ENCODE results near the gene KREMEN2.

Gene KREMEN2

DNA sequence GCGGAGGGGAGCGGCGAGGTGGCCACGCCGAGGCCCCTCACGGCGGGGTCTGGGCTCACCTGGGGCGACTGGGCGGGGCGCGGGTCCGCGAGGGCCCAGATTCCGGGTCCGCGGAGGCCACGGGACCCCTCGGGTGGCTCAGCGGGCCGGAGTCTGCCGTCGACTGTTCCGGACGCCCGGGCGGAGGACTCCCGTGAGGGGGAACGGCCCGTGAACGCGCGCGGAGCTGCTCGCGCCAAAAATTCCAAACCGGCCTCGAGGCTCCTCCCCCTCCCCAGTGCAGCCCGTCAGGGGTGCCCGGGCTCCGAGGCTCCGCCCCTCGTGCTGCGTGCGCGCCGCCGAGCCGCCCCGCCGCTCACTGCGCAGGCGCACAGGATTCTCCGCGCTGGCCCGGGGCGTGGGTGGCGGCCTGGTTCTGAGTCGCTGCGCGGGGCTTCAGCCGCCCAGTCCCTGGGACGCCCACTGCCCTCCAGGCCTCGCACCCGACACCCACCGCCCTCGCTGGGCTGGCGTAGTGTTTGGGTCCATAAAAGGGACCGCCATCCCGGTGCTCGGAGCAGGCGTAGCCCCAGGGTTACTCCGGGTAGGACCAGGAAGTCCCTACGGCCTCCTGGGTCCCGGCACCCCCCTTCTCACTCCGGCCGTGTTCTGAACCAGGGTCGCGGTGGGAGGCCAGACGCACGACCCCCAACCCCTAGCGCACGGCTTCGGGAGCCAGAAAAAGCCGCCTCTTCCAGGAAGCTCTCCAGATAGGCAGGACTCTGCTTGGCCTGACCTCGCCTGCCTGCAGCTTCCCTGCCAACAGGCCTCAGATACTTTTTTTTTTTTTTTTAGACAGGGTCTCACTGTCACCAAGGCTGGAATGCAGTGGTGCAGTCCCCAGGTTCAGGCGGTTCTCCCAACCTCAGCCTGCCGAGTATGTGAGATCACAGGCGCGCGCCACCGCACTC is 16.4 kb downstream of the KREMEN2 start, which contains the start of gene PKMYT1:
Gene PKMYT1, minus strand, starts transcription at position 220 of the 950 bp plus-strand sequence. CDS start 789 bp downstream, outside the sequence.
- H3K36me3 ChIP-seq (ENCODE audit: insufficient read depth, low read length), result no peaks in the 10 kb centered on the region
- peaks cover 7% of the 10 kb centered on the region for H3K79me2 ChIP-seq (ENCODE audit: control insufficient read depth, insufficient read depth, low read length, unreplicated experiment)
- peak within 1 kb of the TSS; percentile 77 for H2AFZ ChIP-seq (ENCODE audit: low read length, unreplicated experiment)
- H3K4me3 ChIP-seq (ENCODE audit: low read depth, low read length), result peak within 1 kb of the TSS; percentile 94
- peak within 1 kb of the TSS; percentile 46; the same call in 1 of the 2 replicates for H3K27ac ChIP-seq (ENCODE audit: low read depth, low read length)
- no peaks in the 10 kb centered on the region for H3K27me3 ChIP-seq (ENCODE audit: insufficient read depth, low read length)
- peaks cover 7% of the 10 kb centered on the region for H3K4me1 ChIP-seq (ENCODE audit: control insufficient read depth, insufficient read depth, low read length, unreplicated experiment)

DNA sequence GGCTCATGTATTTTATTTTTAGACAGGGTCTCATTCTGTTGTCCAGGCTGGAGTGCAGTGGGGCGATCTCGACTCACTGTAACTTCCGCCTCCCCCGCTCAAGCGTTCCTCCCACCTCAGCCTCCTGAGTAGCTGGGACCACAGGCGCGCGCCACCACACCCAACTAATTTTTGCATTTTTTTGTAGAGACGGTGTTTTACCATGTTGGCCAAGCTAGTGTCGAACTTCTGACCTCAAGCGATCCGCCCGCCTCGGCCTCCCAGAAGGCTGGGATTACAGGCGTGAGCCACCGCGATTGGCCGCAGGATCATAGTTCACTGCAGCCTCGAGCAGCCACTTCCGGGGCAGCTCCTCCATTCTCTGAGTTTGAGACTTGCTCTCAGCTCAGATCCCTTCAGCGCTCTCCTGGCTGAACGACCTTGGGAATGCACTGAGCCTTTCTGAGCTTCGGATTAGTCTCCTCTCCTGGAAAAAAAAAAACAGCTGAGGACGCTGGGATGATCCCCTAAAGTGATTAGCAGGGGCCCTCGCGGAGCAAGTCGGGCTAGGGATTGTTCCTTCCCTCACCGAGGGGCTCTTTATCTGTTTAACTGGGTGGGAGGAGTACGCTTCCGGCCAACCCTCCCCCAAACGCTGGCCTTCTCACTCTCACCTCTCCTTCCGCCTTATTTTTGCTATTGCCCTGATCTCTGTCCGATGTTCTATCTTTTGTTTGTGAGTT is 17.3 kb downstream of the KREMEN2 start:
- H3K79me2 ChIP-seq (ENCODE audit: control insufficient read depth, insufficient read depth, low read length, unreplicated experiment), result peaks cover 7% of the 10 kb centered on the region
- H2AFZ ChIP-seq (ENCODE audit: low read length, unreplicated experiment), result no peak overlapping the region
- H3K27me3 ChIP-seq (ENCODE audit: insufficient read depth, low read length), result no peaks in the 10 kb centered on the region
- no peak overlapping the region for H3K27ac ChIP-seq (ENCODE audit: low read depth, low read length)
- H3K4me1 ChIP-seq (ENCODE audit: control insufficient read depth, insufficient read depth, low read length, unreplicated experiment), result peaks cover 7% of the 10 kb centered on the region
- H3K36me3 ChIP-seq (ENCODE audit: insufficient read depth, low read length), result no peaks in the 10 kb centered on the region
- peak overlapping the region; percentile 94 for H3K4me3 ChIP-seq (ENCODE audit: low read depth, low read length)

DNA sequence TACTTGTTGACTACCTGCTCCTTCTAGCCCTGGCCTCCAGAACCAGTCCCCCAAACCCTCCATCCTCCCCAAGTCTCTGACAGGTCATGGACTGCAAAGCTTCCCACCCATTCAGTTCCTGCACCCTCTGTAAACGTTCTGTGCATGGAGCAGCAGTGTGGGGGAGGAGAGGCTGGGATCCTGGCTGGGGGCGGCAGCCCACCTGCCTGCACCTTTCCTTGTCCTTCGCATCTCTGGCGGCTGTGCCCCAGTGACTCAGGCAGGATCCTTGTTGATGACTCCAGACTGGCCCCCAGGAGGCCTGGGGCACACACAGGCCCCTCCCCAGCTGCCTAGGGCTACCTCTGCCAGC is 17.8 kb downstream of the KREMEN2 start:
- H3K4me1 ChIP-seq (ENCODE audit: control insufficient read depth, insufficient read depth, low read length, unreplicated experiment), result peaks cover 7% of the 10 kb centered on the region
- H2AFZ ChIP-seq (ENCODE audit: low read length, unreplicated experiment), result no peak overlapping the region
- no peaks in the 10 kb centered on the region for H3K36me3 ChIP-seq (ENCODE audit: insufficient read depth, low read length)
- no peaks in the 10 kb centered on the region for H3K27me3 ChIP-seq (ENCODE audit: insufficient read depth, low read length)
- H3K4me3 ChIP-seq (ENCODE audit: low read depth, low read length), result no peak overlapping the region
- H3K79me2 ChIP-seq (ENCODE audit: control insufficient read depth, insufficient read depth, low read length, unreplicated experiment), result peaks cover 7% of the 10 kb centered on the region
- H3K27ac ChIP-seq (ENCODE audit: low read depth, low read length), result no peak overlapping the region

DNA sequence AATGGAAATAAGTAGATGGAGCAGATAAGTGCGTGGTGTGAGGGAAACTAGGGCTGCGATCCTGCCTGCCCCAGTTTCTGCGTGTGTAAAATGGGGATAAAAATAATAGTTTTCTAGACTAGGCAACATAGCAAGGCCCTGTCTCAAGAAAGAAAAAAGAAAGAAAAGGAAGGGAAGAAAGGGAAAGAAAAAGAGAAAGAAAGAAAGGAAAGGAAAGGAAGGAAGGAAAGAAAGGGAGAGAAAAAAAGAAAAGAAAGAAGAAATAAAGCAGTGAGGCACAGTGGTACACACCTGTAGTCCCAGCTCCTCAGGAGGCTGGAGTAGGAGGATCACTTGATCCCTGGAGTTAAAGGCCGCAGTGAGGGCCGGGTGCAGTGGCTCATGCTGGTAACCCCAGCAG is 18.3 kb downstream of the KREMEN2 start:
- H3K4me1 ChIP-seq (ENCODE audit: control insufficient read depth, insufficient read depth, low read length, unreplicated experiment), result peaks cover 7% of the 10 kb centered on the region
- H3K36me3 ChIP-seq (ENCODE audit: insufficient read depth, low read length), result no peaks in the 10 kb centered on the region
- H3K79me2 ChIP-seq (ENCODE audit: control insufficient read depth, insufficient read depth, low read length, unreplicated experiment), result peaks cover 7% of the 10 kb centered on the region
- no peak overlapping the region for H3K27ac ChIP-seq (ENCODE audit: low read depth, low read length)
- H2AFZ ChIP-seq (ENCODE audit: low read length, unreplicated experiment), result no peak overlapping the region
- H3K27me3 ChIP-seq (ENCODE audit: insufficient read depth, low read length), result no peaks in the 10 kb centered on the region
- no peak overlapping the region for H3K4me3 ChIP-seq (ENCODE audit: low read depth, low read length)

DNA sequence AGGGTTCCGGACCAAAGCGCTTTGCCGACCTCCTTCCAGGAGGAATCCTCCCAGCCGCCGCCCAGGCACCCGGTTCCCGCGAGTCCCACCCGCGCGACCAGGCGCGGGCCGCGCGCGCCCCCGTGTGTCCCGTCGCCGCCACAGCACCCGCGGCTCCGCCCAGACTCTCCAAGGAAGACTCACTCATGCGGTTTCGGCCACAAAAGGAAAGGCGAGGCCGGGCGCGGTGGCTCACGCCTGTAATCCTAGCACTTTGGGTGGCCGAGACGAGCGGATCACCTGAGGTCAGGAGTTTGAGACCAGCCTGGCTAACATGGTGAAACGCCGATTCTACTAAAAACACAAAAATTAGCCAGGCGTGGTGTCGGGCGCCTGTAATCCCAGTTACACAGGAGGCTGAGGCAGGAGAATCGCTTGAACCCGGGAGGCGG is 19.6 kb downstream of the KREMEN2 start:
- Histone ChIP-seq H3K27me3 (ENCODE audit: insufficient read depth, low read length) (no peaks in the 10 kb centered on the region), H3K79me2 (ENCODE audit: control insufficient read depth, insufficient read depth, low read length, unreplicated experiment) (peaks cover 7% of the 10 kb centered on the region), H2AFZ (ENCODE audit: low read length, unreplicated experiment) (no peak overlapping the region), H3K36me3 (ENCODE audit: insufficient read depth, low read length) (no peaks in the 10 kb centered on the region), H3K4me1 (ENCODE audit: control insufficient read depth, insufficient read depth, low read length, unreplicated experiment) (peaks cover 7% of the 10 kb centered on the region), H3K27ac (ENCODE audit: low read depth, low read length) (no peak overlapping the region), H3K4me3 (ENCODE audit: low read depth, low read length) (peak overlapping the region; percentile 32; the same call in 1 of the 2 replicates)

DNA sequence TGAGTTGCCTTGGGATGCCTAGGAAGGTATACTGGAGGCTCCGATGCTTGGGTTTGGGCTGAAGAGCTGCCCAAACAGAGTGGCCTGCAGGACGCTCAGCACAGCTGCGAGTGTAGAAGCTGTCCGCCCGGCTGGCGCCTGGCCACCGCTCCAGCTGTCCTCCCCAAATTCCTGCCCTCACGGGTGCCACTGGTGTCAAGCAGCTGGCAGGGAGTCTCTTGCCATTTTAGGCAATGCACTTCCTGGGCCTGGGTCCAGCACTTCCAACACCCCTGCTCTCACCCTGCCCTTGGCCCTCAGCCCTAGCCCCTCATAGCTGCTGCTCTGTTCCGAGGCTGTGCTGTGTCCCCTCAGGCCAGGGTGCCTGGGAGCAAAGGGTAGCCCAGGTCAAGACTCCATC is 21.4 kb downstream of the KREMEN2 start:
- Histone ChIP-seq H3K36me3 (ENCODE audit: insufficient read depth, low read length) (no peaks in the 10 kb centered on the region), H3K4me1 (ENCODE audit: control insufficient read depth, insufficient read depth, low read length, unreplicated experiment) (peaks cover 7% of the 10 kb centered on the region), H2AFZ (ENCODE audit: low read length, unreplicated experiment) (no peak overlapping the region), H3K79me2 (ENCODE audit: control insufficient read depth, insufficient read depth, low read length, unreplicated experiment) (no peaks in the 10 kb centered on the region), H3K4me3 (ENCODE audit: low read depth, low read length) (no peak overlapping the region), H3K27me3 (ENCODE audit: insufficient read depth, low read length) (0 out of 2 replicates have a peak, but pooled peaks cover 1% of the 10 kb centered on the region), H3K27ac (ENCODE audit: low read depth, low read length) (no peak overlapping the region)

DNA sequence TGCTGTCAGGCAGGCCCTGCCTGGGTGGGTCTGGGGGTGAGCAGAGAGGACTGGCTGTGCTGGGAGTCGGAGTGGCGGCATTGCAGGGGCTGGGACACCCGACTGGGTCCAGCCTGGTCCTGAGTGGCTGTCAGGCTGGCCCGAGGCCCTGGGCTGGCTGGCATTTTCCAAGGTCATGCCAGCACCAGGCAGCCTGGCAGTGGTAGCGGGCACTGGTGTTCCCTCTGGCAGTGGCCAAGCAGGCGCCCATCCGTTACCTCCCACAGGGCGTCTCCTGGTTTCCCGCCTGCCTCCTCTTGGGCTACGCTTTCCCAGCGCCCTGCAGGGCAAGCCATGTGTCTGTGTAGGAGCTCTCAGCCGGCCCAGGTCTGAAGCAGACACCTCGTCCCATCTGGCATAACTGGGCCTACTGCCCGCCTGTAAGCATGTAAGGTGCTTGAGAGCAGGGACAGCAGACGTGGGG is 21.8 kb downstream of the KREMEN2 start:
- H3K4me3 ChIP-seq (ENCODE audit: low read depth, low read length), result no peak overlapping the region
- H3K27me3 ChIP-seq (ENCODE audit: insufficient read depth, low read length), result 0 out of 2 replicates have a peak, but pooled peaks cover 3% of the 10 kb centered on the region
- H3K79me2 ChIP-seq (ENCODE audit: control insufficient read depth, insufficient read depth, low read length, unreplicated experiment), result no peaks in the 10 kb centered on the region
- no peak overlapping the region for H3K27ac ChIP-seq (ENCODE audit: low read depth, low read length)
- H3K36me3 ChIP-seq (ENCODE audit: insufficient read depth, low read length), result no peaks in the 10 kb centered on the region
- H2AFZ ChIP-seq (ENCODE audit: low read length, unreplicated experiment), result no peak overlapping the region
- H3K4me1 ChIP-seq (ENCODE audit: control insufficient read depth, insufficient read depth, low read length, unreplicated experiment), result peaks cover 5% of the 10 kb centered on the region

DNA sequence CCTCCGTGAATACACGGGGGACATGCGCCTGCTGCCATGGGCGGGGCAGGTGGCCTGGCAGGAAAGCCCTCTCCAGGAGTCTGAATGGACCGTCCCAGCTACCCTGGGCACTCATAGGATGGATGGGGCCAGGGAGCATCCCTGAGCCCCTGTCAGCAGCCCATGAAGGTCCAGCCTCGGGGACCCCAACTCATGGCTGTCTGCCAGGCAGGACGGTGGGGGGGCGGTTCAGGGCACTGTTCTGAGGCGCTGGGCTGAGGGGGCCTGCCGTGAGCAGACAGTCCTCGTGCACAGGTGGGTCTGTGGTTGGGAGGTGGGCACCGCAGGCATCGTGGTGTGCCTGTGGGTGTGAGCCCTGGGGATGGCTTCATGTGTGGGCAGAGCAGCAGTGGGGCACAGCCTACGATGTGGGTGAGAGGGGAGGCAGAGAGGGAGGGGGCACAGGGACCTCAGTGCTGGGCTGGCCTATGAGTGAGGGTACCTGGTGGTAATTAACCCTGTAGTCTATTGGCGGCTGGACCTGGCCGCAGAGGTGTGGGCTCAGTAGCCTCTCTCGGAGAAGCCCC is 22.6 kb downstream of the KREMEN2 start:
- Histone ChIP-seq H3K79me2 (ENCODE audit: control insufficient read depth, insufficient read depth, low read length, unreplicated experiment) (no peaks in the 10 kb centered on the region), H2AFZ (ENCODE audit: low read length, unreplicated experiment) (no peak overlapping the region), H3K27me3 (ENCODE audit: insufficient read depth, low read length) (0 out of 2 replicates have a peak, but pooled peaks cover 3% of the 10 kb centered on the region), H3K4me3 (ENCODE audit: low read depth, low read length) (no peak overlapping the region), H3K4me1 (ENCODE audit: control insufficient read depth, insufficient read depth, low read length, unreplicated experiment) (no peaks in the 10 kb centered on the region), H3K27ac (ENCODE audit: low read depth, low read length) (no peak overlapping the region), H3K36me3 (ENCODE audit: insufficient read depth, low read length) (no peaks in the 10 kb centered on the region)

DNA sequence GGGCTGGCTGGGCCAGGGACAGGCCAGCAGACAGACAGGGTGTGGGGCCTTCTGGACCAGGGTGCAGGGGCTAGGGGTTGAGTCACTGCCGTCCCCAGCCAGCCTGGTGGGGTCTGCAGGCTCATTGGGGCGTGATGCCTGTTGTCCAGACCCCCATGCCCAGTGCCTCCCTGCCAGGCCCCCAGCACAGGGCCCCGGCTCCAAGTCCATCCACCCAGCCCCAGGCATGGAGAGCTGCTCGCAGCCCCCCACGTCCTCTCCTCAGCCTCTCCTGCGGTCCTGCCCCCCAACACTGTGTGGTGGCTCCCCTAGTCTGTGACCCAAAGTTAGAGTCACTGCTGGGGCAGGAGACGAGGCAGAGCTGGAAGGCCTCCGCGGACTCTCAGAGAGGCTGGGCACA is 23.2 kb downstream of the KREMEN2 start:
- Histone ChIP-seq H3K4me3 (ENCODE audit: low read depth, low read length) (no peak overlapping the region), H3K27ac (ENCODE audit: low read depth, low read length) (no peak overlapping the region), H2AFZ (ENCODE audit: low read length, unreplicated experiment) (no peak overlapping the region), H3K4me1 (ENCODE audit: control insufficient read depth, insufficient read depth, low read length, unreplicated experiment) (no peaks in the 10 kb centered on the region), H3K27me3 (ENCODE audit: insufficient read depth, low read length) (0 out of 2 replicates have a peak, but pooled peaks cover 3% of the 10 kb centered on the region), H3K36me3 (ENCODE audit: insufficient read depth, low read length) (no peaks in the 10 kb centered on the region), H3K79me2 (ENCODE audit: control insufficient read depth, insufficient read depth, low read length, unreplicated experiment) (no peaks in the 10 kb centered on the region)

DNA sequence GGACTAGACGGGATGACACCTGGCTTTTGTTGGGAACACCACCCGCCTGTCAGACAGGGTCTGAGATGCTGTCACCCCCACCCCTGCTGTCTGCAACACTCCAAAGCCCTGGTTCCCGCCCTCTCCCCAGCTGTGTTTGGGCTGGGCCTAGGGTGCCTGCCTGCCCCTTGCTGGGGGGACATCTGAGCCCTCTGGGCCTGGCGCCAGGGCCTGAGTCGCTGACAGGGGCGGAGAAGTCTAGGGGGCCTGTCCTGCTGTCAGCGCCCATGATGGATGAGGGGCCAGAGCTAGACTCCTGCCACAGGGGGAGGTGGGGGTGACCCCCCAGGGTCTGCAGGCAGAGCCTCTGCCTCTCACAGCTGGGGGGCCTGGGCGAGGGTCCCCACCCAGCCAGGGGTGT is 23.8 kb downstream of the KREMEN2 start:
- Histone ChIP-seq H3K27ac (ENCODE audit: low read depth, low read length) (no peak overlapping the region), H3K79me2 (ENCODE audit: control insufficient read depth, insufficient read depth, low read length, unreplicated experiment) (no peaks in the 10 kb centered on the region), H3K36me3 (ENCODE audit: insufficient read depth, low read length) (no peaks in the 10 kb centered on the region), H3K27me3 (ENCODE audit: insufficient read depth, low read length) (0 out of 2 replicates have a peak, but pooled peaks cover 3% of the 10 kb centered on the region), H3K4me3 (ENCODE audit: low read depth, low read length) (no peak overlapping the region), H2AFZ (ENCODE audit: low read length, unreplicated experiment) (no peak overlapping the region), H3K4me1 (ENCODE audit: control insufficient read depth, insufficient read depth, low read length, unreplicated experiment) (no peaks in the 10 kb centered on the region)

All from ACC112 (cell line).